Epithelial cell of esophagus (primary cell): ENCODE measurements around the gene TAS2R40.
"Not testable (repeated sequence)": the region's sequence is repeated elsewhere in the genome, so short reads cannot be mapped to it uniquely, and the experiment has no call there.

Experiments used
- DNase-seq: peaks from one replicate; pipeline ENCODE4 v3.0.0; 2010; ENCODE audit warnings: low read depth
- H3K4me3 ChIP-seq: 2 replicates; pipeline ENCODE4 v1.5.1; 2011; ENCODE audit warnings: mild to moderate bottlenecking, low read length, control low read depth
- TF ChIP-seq, protein P1 (sequence below): IDR thresholded peaks from 2 replicates; pipeline ENCODE4 v1.5.1; 2011; ENCODE audit warnings: low read depth, mild to moderate bottlenecking, low read length, control low read depth, inconsistent platforms; ENCODE audit not compliant: insufficient read depth; ENCODE audit errors: missing control alignments

TAS2R40 gene

DNA sequence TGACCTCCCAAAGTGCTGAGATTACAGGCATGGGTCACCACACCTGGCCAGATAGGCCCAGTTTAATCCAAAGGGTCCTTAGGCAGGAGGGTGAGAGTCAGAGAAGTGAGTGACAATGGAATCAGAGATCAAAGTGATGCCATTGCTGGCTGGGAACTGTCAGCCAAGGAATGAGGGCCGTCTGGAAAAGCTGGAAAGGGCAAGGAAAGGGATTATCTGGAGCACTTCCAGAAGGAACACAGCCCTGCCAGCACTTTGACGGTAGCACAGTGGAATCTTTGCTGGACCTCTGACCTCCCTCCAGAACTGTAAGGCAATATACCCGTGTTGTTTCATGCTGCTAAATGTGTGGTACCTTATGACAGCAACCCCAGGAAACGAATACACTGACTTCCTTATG lies 11.3 kb upstream of the TAS2R40 start:
- no peak for DNase-seq
- no peak overlapping the region for H3K4me3 ChIP-seq
- TF ChIP-seq, protein P1, sequence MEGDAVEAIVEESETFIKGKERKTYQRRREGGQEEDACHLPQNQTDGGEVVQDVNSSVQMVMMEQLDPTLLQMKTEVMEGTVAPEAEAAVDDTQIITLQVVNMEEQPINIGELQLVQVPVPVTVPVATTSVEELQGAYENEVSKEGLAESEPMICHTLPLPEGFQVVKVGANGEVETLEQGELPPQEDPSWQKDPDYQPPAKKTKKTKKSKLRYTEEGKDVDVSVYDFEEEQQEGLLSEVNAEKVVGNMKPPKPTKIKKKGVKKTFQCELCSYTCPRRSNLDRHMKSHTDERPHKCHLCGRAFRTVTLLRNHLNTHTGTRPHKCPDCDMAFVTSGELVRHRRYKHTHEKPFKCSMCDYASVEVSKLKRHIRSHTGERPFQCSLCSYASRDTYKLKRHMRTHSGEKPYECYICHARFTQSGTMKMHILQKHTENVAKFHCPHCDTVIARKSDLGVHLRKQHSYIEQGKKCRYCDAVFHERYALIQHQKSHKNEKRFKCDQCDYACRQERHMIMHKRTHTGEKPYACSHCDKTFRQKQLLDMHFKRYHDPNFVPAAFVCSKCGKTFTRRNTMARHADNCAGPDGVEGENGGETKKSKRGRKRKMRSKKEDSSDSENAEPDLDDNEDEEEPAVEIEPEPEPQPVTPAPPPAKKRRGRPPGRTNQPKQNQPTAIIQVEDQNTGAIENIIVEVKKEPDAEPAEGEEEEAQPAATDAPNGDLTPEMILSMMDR: no peak

DNA sequence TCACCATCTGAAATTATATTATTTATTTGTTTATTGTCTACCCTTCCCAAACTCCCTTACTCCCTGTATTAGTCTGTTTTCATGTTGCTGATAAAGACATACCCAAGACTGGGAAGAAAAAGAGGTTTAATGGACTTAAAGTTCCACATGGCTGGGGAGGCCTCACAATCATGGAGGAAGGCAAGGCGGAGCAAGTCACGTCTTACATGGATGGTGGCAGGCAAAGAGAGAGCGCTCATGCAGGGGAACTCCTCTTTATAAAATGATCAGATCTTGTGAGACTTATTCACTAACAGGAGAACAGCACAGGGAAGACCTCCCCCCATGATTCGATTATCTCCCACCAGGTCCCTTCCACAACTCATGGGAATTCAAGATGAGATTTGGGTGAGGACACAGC lies 8.4 kb upstream of the TAS2R40 start:
- H3K4me3 ChIP-seq, DNase-seq: not testable (repeated sequence)

GRCh38 chr7:143214789-143215679 lies 6.8 kb upstream of the TAS2R40 start:
- peak; percentile 84 for DNase-seq
- no peak overlapping the region for H3K4me3 ChIP-seq
- TF ChIP-seq, protein P1: peak; percentile 100

GRCh38 chr7:143216151-143216550 lies 5.7 kb upstream of the TAS2R40 start:
- peak; percentile 66 for DNase-seq
- H3K4me3 ChIP-seq: no peak overlapping the region
- TF ChIP-seq, protein P1: no peak

DNA sequence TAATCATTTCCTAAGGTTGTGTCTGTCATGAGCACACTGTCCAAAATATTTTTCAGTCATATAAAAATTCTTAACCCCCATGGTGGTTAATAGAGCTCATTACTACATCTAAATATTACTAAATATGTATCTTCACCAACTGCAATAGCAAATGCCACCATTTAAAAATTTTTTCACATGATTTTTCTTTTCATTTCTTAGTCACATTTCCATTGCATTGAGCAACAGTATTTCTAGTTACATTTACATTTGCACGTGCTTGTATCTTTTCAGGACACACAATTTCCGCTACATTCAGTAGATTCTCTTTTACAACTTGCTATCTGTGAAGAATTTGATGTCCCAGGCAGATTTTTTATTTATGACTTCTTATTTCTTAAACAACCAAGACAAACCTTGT lies 5.2 kb upstream of the TAS2R40 start:
- H3K4me3 ChIP-seq: no peak overlapping the region
- no peak for DNase-seq
- TF ChIP-seq, protein P1: no peak

DNA sequence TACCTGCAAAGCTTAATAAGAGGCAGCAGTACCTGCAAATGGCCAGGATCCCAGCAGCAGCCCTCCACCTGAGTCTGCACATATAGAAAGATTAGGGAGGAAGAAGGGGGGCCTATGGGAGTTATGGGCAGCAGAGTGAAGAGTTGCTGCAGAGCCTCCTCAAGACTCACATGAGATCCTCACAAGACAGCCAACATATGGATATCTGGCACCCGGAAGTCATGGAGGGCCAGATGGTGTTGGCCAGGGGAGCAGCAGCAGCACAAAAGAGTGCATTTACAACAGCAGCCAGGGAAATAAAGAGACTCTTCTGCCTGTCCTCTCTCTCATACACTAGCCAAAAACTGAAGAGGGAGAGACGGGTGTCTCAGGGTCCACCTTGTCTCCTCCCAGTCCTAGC lies 4.0 kb upstream of the TAS2R40 start:
- H3K4me3 ChIP-seq: no peak overlapping the region
- no peak for DNase-seq
- TF ChIP-seq, protein P1: no peak

DNA sequence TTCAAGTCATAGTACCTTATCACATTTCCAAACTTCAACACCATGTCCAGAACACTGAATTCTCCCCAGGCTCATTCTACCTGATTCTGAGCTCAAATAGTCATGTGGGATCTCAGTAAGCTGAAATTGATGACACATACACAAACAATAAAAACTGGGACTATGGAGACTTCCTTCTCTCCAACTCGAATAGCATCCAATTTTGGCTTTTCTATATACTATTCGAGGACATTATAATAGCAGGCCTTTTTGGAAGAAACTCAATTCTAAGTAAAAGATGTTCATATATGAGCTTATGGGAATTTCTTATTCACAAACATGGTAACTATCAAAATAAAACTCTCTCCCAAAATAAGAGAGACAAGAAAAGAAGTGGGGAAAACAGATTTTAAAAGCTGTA lies 551 bp upstream of the TAS2R40 start:
- no peak overlapping the region for H3K4me3 ChIP-seq
- no peak for DNase-seq
- TF ChIP-seq, protein P1: no peak
